ENCODE results near the gene IFNW1. TPM values are rescaled to one million over a fixed set of nuclear protein-coding genes. Genes with fewer than 3 reads are reported as not detected.
A peak's percentile ranks its signal among the peaks of the same experiment; 100 is the strongest.

IFNW1 gene
- total RNA-seq, 4 donors from 2014 or later: not detected

GRCh38 chr9:21110708-21111576 lies 30.7 kb downstream of the IFNW1 start:
- no peak for DNase-seq
- H3K36me3 ChIP-seq: no peaks in the 10 kb centered on the region
- H3K9me3 ChIP-seq: no peaks in the 10 kb centered on the region
- no peak overlapping the region for H3K4me3 ChIP-seq (replicated peaks in 1 of 3)
- H3K27me3 ChIP-seq: no peaks in the 10 kb centered on the region
- WGBS, 2 donors: 25% methylated on average over 4 of the region's 4 CpGs
- H3K27ac ChIP-seq: peak overlapping the region in 2 of 3 donors; percentile 65 to 80
- peaks cover 25 to 26% of the 10 kb centered on the region in 2 donors for H3K4me1 ChIP-seq
- intact Hi-C loops (cut with DNase I): loop anchor here (10.0 kb wide), 1 partner anchor 756 kb away; no protein-coding TSS in a partner anchor
- no peak for TF ChIP-seq POLR2A (IDR thresholded peaks at IDR 0.05)
- TF ChIP-seq CTCF (IDR thresholded peaks at IDR 0.05): peak; percentile 65 to 94 (median 78)

- no peak overlapping the region for H3K27ac ChIP-seq
- no peak overlapping the region for H3K4me3 ChIP-seq (replicated peaks in 1 of 3)
- no peak for TF ChIP-seq POLR2A (IDR thresholded peaks at IDR 0.05)
- TF ChIP-seq CTCF (IDR thresholded peaks at IDR 0.05): no peak
- H3K27me3 ChIP-seq: no peaks in the 10 kb centered on the region
- intact Hi-C loops (cut with DNase I): loop anchor here (10.0 kb wide), 1 partner anchor 1180 kb away; no protein-coding TSS in a partner anchor
- DNase-seq: no peak
- H3K9me3 ChIP-seq: no peaks in the 10 kb centered on the region
- no peaks in the 10 kb centered on the region for H3K36me3 ChIP-seq
- no peaks in the 10 kb centered on the region for H3K4me1 ChIP-seq
- WGBS, 2 donors: 70 to 75% methylated on average over 1 of the region's 1 CpG
These were observed 36.8 kb downstream of the IFNW1 start for GRCh38 chr9:21104787-21105186.

DNA sequence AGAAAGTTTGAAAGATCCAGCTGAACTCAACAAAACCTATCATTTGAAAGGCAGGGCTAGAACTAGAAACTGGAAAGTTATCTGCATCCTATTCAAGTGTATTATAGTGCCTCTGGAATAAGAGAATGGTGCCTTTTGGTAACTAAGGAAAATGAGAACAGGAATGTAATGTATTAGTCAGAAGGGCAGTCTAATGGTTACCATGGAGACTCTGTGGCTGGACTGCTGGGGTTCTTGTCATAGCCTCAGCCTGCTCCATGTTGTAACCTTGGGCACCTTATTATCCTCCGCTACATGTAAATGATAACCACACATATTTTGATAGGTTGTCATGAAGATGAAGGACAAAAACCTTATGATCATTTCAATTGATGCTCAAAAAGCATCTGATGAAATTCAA lies 39.3 kb downstream of the IFNW1 start:
- TF ChIP-seq CTCF (IDR thresholded peaks at IDR 0.05): no peak
- no peak for TF ChIP-seq POLR2A (IDR thresholded peaks at IDR 0.05)
- WGBS, 2 donors: 98 to 100% methylated on average over 1 of the region's 1 CpG

GRCh38 chr9:21097817-21098216 lies 43.8 kb downstream of the IFNW1 start:
- Histone ChIP-seq H3K9me3 (no peaks in the 10 kb centered on the region), H3K4me1 (peaks cover 11 to 14% of the 10 kb centered on the region in 2 donors), H3K4me3 (replicated peaks in 1 of 3) (no peak overlapping the region), H3K27ac (no peak overlapping the region), H3K27me3 (no peaks in the 10 kb centered on the region), H3K36me3 (no peaks in the 10 kb centered on the region)
- WGBS, 2 donors: 87 to 90% methylated on average over 2 of the region's 2 CpGs
- intact Hi-C loops (cut with DNase I): no loop called here
- TF ChIP-seq POLR2A (IDR thresholded peaks at IDR 0.05) (no peak), CTCF (IDR thresholded peaks at IDR 0.05) (no peak)
- DNase-seq: no peak

More for the DNA sequence above, 39.3 kb downstream of the IFNW1 start:
- no peak for DNase-seq
- intact Hi-C loops (cut with DNase I): loop anchor here (10.0 kb wide), 1 partner anchor 1178 kb away; no protein-coding TSS in a partner anchor
- H3K4me3 ChIP-seq (replicated peaks in 1 of 3): no peak overlapping the region
- no peaks in the 10 kb centered on the region for H3K27me3 ChIP-seq
- no peaks in the 10 kb centered on the region for H3K9me3 ChIP-seq
- peaks cover 0 to under 1% of the 10 kb centered on the region in 2 donors for H3K4me1 ChIP-seq
- no peaks in the 10 kb centered on the region for H3K36me3 ChIP-seq
- H3K27ac ChIP-seq: no peak overlapping the region

DNA sequence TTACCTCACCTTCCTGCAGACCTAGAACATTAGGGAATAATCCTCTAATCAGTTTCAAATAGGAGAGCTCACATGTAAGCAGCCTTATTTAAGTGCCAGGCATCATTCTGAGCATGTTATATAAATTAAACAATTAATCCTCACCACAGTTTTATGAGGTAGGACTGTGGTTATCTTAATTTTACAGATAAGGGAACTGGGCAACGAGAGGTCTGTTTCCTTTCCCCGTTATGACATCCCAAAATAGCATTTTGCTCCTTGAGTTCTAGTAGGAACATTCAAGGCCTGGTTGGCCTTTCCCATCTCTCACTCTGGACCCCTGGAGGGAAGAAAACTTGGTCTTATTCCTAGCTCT lies 44.8 kb downstream of the IFNW1 start:
- no peak for DNase-seq
- Histone ChIP-seq H3K36me3 (no peaks in the 10 kb centered on the region), H3K27ac (peak overlapping the region; percentile 21 to 62 (median 33)), H3K27me3 (no peaks in the 10 kb centered on the region), H3K4me3 (replicated peaks in 1 of 3) (no peak overlapping the region), H3K9me3 (no peaks in the 10 kb centered on the region), H3K4me1 (peaks cover 11 to 14% of the 10 kb centered on the region in 2 donors)
- intact Hi-C loops (cut with DNase I): no loop called here
- TF ChIP-seq POLR2A (IDR thresholded peaks at IDR 0.05) (no peak), CTCF (IDR thresholded peaks at IDR 0.05) (no peak)
- 64 to 69% methylated on average over 2 of the region's 2 CpGs for WGBS, 2 donors

All from thyroid gland (tissue), 4 donors.